ENCODE results near the gene DNM1. TPM values are rescaled to one million over a fixed set of nuclear protein-coding genes. Genes with fewer than 3 reads are reported as not detected.
A peak's percentile ranks its signal among the peaks of the same experiment; 100 is the strongest.

DNM1 gene
- total RNA-seq, 2 donors from 2014 or later: 13.0 to 29.0 TPM

DNA sequence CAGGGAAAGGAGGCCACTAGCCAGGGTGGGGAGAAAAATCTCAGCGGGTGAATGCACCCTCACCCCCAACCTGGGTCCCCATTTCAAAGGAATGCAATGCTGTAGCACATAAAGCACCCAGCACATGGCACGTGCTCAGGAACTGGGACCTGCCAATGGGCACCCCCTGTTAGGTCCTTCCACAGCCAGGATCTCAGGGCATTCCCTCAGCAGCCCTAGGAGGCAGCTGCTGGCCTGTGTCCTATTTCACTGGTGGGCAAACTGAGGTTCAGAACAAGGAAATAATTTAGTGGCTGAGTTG is 8.8 kb downstream of the DNM1 start:
- DNase-seq: peak in 1 of 4 donors; percentile 38
- ATAC-seq: peak; percentile 7
- intact Hi-C loops (cut with DNase I): no loop called here

DNA sequence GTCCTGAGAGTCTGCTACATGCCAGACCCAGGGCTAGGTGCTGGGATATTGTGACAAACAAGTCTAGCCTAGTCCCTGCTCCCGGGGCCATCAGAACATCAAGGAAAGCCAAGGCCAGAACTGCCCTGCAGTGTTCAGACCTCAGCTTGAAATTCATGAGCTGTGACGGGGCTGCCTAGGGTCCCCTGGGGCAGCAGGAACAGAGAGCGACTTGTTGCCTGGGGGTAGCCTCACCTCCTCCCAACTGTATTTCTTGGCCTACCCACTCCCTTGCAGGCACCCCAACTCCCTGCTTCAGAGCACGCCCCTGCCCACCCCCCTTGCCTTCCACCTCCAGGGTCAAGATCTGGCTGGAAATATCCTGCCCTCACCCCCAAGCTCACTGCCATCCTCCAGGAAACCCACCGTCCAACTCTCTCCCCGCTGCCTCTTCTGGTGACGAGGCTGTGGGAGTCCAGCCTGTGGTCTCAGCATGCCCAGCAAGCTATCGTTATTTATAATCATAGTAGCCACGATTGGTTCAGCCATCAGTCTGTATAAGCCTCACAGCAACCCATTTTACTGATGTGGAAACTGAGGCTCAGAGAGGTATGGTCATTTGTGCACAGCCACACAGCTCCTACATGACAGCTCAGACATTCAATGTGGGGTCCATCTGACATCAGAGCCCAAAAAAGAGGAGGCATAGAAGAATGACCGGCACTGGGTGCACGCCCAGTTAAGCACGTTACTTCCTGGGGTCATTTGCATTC is 10.7 kb downstream of the DNM1 start:
- Histone ChIP-seq H3K4me1 (peaks cover 51% of the 10 kb centered on the region), H3K36me3 (replicated peaks in 1 of 2; ENCODE audit: insufficient read depth in 1 of 2, low read depth in 2 of 2) (no peaks in the 10 kb centered on the region), H3K4me3 (no peak overlapping the region), H3K27me3 (no peaks in the 10 kb centered on the region), H3K9me3 (no peaks in the 10 kb centered on the region), H3K27ac (peak overlapping the region; percentile 73 to 87 (median 78))
- no peak for TF ChIP-seq POLR2A (IDR thresholded peaks at IDR 0.05)
- TF ChIP-seq, protein P1, sequence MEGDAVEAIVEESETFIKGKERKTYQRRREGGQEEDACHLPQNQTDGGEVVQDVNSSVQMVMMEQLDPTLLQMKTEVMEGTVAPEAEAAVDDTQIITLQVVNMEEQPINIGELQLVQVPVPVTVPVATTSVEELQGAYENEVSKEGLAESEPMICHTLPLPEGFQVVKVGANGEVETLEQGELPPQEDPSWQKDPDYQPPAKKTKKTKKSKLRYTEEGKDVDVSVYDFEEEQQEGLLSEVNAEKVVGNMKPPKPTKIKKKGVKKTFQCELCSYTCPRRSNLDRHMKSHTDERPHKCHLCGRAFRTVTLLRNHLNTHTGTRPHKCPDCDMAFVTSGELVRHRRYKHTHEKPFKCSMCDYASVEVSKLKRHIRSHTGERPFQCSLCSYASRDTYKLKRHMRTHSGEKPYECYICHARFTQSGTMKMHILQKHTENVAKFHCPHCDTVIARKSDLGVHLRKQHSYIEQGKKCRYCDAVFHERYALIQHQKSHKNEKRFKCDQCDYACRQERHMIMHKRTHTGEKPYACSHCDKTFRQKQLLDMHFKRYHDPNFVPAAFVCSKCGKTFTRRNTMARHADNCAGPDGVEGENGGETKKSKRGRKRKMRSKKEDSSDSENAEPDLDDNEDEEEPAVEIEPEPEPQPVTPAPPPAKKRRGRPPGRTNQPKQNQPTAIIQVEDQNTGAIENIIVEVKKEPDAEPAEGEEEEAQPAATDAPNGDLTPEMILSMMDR (IDR thresholded peaks at IDR 0.05): no peak
- ATAC-seq: no peak
- peak in 1 of 4 donors; percentile 46 for DNase-seq
- intact Hi-C loops (cut with DNase I): no loop called here
- 60 to 70% methylated on average over 12 of the region's 12 CpGs for WGBS, 2 donors

More for the DNA sequence above, 8.8 kb downstream of the DNM1 start:
- 0 to 20% methylated on average over 2 of the region's 2 CpGs for WGBS, 2 donors
- no peaks in the 10 kb centered on the region for H3K27me3 ChIP-seq
- TF ChIP-seq, protein P1 (IDR thresholded peaks at IDR 0.05): no peak
- no peak for TF ChIP-seq POLR2A (IDR thresholded peaks at IDR 0.05)
- H3K27ac ChIP-seq: peak overlapping the region; percentile 1 to 76 (median 50)
- no peak overlapping the region for H3K4me3 ChIP-seq
- H3K9me3 ChIP-seq: no peaks in the 10 kb centered on the region
- no peaks in the 10 kb centered on the region for H3K36me3 ChIP-seq (replicated peaks in 1 of 2; ENCODE audit: insufficient read depth in 1 of 2, low read depth in 2 of 2)
- peaks cover 41% of the 10 kb centered on the region for H3K4me1 ChIP-seq

DNA sequence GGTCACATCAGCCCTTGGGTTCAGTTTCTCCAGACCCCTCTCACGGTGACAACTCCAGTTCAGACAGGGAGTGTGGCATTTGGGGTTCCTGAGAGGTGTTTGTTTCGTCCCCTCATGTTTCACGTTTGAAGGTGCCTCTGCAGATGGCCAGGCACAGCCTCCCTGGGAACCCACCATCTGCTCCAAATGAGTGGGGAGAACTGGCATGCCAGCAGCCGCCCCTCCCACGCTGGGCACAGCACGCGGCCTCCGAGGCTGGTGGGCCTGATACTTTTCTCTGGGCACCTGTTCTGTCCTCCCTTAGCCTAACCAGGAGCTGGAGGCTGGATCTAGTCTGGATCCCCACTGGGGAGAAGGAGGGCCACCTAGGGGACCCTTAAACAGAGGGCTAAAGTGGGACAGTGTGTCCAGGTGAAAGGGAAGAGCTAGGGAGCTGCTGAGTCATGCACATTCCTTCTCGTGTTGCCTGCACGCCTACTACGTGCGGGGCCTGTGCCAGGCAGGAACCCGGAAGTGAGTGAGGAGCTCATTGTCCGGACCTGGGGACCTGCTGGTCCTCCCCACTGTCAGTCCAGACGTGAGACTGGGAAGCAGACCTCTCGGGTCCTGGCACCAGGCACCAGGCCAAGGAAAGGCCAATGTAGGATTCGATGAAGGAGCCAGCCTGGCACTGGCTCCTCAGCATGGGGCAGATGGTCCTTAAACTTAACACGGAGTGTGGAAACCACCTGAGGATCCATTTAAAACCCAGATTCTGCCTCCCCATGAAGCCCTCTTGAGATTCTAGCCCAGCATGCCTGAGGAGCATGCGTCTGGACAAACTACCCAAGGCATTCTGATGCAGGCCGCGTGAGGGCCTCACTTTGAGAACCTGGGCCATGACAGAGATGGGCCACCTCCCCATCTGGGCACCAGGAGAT is 11.7 kb downstream of the DNM1 start:
- WGBS, 2 donors: 40 to 46% methylated on average over 7 to 21 of the region's 21 CpGs
- no peaks in the 10 kb centered on the region for H3K27me3 ChIP-seq
- intact Hi-C loops (cut with DNase I): no loop called here
- DNase-seq: peak; percentile 81 to 92 (median 88)
- peak overlapping the region; percentile 73 to 87 (median 78) for H3K27ac ChIP-seq
- TF ChIP-seq POLR2A (IDR thresholded peaks at IDR 0.05): peak in 2 of 3 donors; percentile 32 to 36
- TF ChIP-seq, protein P1 (IDR thresholded peaks at IDR 0.05): no peak
- ATAC-seq: peak; percentile 39
- H3K4me1 ChIP-seq: peaks cover 54% of the 10 kb centered on the region
- H3K4me3 ChIP-seq: no peak overlapping the region
- H3K9me3 ChIP-seq: no peaks in the 10 kb centered on the region
- no peaks in the 10 kb centered on the region for H3K36me3 ChIP-seq (replicated peaks in 1 of 2; ENCODE audit: insufficient read depth in 1 of 2, low read depth in 2 of 2)

DNA sequence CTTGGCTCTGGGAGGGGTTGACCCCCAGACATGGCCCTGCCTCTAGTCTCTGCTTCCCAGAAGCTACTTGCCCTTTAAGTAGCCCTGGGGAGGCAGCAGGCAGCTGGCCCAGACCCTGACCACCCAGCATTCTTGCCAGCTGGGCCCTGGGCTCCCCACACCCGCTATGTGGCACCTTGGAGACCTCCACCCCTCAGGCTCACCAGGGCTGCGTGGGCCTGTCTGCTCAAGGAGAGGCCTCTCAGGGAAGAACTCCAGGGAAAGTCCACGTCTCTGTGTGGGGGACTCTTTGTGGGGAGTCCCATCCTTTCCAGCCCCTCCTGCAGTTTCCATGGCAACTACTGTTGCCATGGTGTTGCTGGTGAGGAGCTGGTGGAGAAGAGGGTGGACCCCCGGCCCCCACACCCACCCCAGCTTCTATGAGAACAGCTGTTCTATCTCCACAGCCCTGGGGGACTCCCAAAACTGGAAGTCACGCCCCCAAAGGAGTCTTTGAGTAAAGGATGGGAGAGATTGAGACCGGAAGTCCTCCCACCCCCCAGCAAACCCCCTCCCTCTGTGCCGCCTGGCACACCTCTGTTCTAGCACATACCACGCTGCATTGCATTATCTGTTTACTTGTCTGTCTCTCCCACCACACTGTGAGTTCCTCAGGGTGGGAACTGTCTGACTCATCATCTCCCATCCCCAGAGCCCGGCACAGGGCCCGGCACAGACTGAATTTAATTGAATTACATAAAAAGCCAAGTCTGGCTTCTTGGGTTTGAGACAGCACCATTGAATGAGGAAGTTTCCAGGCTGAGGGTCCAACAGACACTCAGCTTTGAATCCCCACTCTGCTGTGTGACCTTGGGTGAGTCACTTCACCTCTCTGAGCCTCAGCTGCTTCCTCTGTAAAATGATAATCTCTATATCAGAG is 12.6 kb downstream of the DNM1 start:
- 81 to 90% methylated on average over 8 to 10 of the region's 10 CpGs for WGBS, 2 donors
- Histone ChIP-seq H3K27me3 (no peaks in the 10 kb centered on the region), H3K36me3 (replicated peaks in 1 of 2; ENCODE audit: insufficient read depth in 1 of 2, low read depth in 2 of 2) (no peaks in the 10 kb centered on the region), H3K4me3 (no peak overlapping the region), H3K27ac (peak overlapping the region; percentile 73 to 87 (median 78)), H3K9me3 (no peaks in the 10 kb centered on the region), H3K4me1 (peaks cover 50% of the 10 kb centered on the region)
- peak in 1 of 4 donors; percentile 17 for DNase-seq
- intact Hi-C loops (cut with DNase I): no loop called here
- no peak for ATAC-seq
- TF ChIP-seq, protein P1 (IDR thresholded peaks at IDR 0.05): no peak
- TF ChIP-seq POLR2A (IDR thresholded peaks at IDR 0.05): no peak
